Fibroblast of the aortic adventitia (primary cell): ENCODE data around the gene IL4R. TPM values are rescaled to one million over a fixed set of nuclear protein-coding genes. Genes with fewer than 3 reads are reported as not detected.

Experiments
- DNase-seq: peaks from one replicate; pipeline ENCODE4 v3.0.0-alpha.2; 2010; ENCODE audit warnings: low read depth
- H3K4me3 ChIP-seq: 2 replicates; pipeline ENCODE4 v1.5.1; 2011; ENCODE audit warnings: low read depth, mild to moderate bottlenecking, control low read depth, low read length, moderate library complexity
- total RNA-seq: library from RNA; depleted of rRNA; stranded (reverse); fragments of >200 nt; gene quantifications from 2 replicates; pipeline ENCODE4 v1.2.3, GENCODE V29; 2012; ENCODE audit warnings: low replicate concordance
- TF ChIP-seq, protein P1 (sequence below): IDR thresholded peaks from 2 replicates; pipeline ENCODE4 v1.5.1; 2011; ENCODE audit warnings: mild to moderate bottlenecking, low read length, control low read depth, inconsistent platforms; ENCODE audit not compliant: insufficient read depth

IL4R gene
- total RNA-seq, 1 donor: 25.6 TPM

GRCh38 chr16:27314161-27314723, 468 bp downstream of the IL4R start:
- TF ChIP-seq, protein P1, sequence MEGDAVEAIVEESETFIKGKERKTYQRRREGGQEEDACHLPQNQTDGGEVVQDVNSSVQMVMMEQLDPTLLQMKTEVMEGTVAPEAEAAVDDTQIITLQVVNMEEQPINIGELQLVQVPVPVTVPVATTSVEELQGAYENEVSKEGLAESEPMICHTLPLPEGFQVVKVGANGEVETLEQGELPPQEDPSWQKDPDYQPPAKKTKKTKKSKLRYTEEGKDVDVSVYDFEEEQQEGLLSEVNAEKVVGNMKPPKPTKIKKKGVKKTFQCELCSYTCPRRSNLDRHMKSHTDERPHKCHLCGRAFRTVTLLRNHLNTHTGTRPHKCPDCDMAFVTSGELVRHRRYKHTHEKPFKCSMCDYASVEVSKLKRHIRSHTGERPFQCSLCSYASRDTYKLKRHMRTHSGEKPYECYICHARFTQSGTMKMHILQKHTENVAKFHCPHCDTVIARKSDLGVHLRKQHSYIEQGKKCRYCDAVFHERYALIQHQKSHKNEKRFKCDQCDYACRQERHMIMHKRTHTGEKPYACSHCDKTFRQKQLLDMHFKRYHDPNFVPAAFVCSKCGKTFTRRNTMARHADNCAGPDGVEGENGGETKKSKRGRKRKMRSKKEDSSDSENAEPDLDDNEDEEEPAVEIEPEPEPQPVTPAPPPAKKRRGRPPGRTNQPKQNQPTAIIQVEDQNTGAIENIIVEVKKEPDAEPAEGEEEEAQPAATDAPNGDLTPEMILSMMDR: no peak

DNA sequence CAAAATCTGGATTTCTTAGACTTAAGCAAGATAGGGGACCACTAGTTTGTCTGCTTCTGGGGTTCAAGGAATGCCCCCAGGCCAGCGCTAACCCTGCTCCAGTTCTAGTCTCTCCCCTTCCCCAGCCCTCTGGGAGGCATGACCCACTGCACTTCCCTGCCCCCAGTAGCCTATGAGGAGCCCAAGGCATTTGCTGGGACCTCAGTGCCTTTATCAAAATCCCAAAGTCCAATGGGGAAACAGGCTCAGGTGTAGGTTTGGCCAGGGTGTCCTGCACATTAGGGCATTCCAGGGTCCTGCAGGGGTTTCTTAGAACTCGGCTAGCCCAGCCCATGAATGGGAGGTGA, 1.2 kb downstream of the IL4R start:
- peak overlapping the region; percentile 84 for H3K4me3 ChIP-seq
- DNase-seq: no peak
- TF ChIP-seq, protein P1: no peak

More at GRCh38 chr16:27314161-27314723, 468 bp downstream of the IL4R start:
- DNase-seq: peak; percentile 94
- H3K4me3 ChIP-seq: peak overlapping the region; percentile 84

- peak overlapping the region; percentile 84 for H3K4me3 ChIP-seq
Measured at GRCh38 chr16:27315333-27316037, 1.7 kb downstream of the IL4R start.

GRCh38 chr16:27316038-27316680, 2.4 kb downstream of the IL4R start:
- DNase-seq: no peak
- H3K4me3 ChIP-seq: no peak overlapping the region
- TF ChIP-seq, protein P1: no peak

More at GRCh38 chr16:27315333-27316037, 1.7 kb downstream of the IL4R start:
- peak; percentile 93 for DNase-seq
- TF ChIP-seq, protein P1: peak; percentile 35

- H3K4me3 ChIP-seq: no peak overlapping the region
- TF ChIP-seq, protein P1: no peak
- no peak for DNase-seq
Measured at GRCh38 chr16:27317320-27317719, 3.5 kb downstream of the IL4R start.

DNA sequence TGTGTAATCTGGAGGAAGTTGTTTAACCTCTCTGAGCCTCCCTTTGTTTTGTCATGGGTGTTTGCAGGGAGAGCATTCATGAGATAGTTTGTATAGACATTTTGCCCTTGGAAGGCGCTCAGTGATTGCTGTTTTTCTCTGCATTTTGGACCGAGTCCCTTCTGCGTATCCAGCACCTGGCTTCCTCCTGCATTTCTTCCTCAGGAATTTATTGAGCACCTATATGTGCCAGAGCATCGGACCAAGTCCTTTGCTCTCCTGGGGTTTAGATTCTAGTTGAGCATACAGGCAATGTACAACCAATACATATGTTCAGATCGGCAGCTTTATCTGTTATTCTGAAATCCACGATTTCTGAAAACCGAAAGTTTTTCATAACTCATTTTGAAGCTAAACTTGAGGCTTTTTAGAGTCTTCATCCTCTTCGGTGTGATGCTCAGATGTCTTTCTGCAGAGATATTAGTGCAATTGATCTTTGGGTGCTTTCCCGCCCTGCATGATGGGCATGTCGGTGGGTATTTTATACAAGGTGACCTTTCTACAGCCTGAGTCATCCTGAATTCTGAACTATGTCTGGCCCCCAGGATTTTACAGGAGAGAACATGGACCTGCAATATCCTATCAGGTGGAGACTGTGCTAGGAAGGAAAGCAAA, 4.1 kb downstream of the IL4R start:
- H3K4me3 ChIP-seq: no peak overlapping the region

More for the DNA sequence above, 4.1 kb downstream of the IL4R start:
- TF ChIP-seq, protein P1: no peak
- DNase-seq: peak; percentile 31
